Tibial nerve (tissue), 4 donors: ENCODE data around the gene SUGP2. TPM values are rescaled to one million over a fixed set of nuclear protein-coding genes. Genes with fewer than 3 reads are reported as not detected.

ENCODE experiments used
- DNase-seq, 2 donors: peaks; one replicate each; pipeline ENCODE4 v3.0.0-alpha.2; 2019; ENCODE audit warnings: low spot score in 2 of 2
- H3K27ac ChIP-seq, 4 donors: fragments of 200-600 bp; sonication (generic) in 3 of 4; one replicate each; pipeline ENCODE4 v1.5.1; 2017 to 2019; ENCODE audit warnings: mild to moderate bottlenecking in 1 of 4
- H3K27me3 ChIP-seq, 2 donors: fragments of 200-600 bp; sonication (generic) in 1 of 2; one replicate each; pipeline versions ENCODE4 v1.5.1 to v1.6.0; 2017 to 2019
- H3K36me3 ChIP-seq, 3 donors: fragments of 200-600 bp; sonication (generic); one replicate each; pipeline ENCODE4 v1.5.1; 2018 to 2019
- H3K4me1 ChIP-seq, 4 donors: fragments of 200-600 bp; sonication (generic) in 3 of 4; one replicate each; pipeline ENCODE4 v1.5.1; 2017 to 2019
- H3K4me3 ChIP-seq, 4 donors: fragments of 200-600 bp; sonication (generic) in 3 of 4; one replicate each; pipeline ENCODE4 v1.5.1; 2017 to 2019; ENCODE audit warnings: mild to moderate bottlenecking in 1 of 4, moderate library complexity in 1 of 4
- H3K9me3 ChIP-seq, 4 donors: fragments of 200-600 bp; sonication (generic) in 3 of 4; one replicate each; pipeline ENCODE4 v1.5.1; 2017 to 2019
- CTCF ChIP-seq, 5 experiments: fragments of 200-600 bp in 3 of 5; fragments of 450-650 bp in 2 of 5; sonication (generic) in 3 of 5; IDR thresholded peaks; one replicate each; pipeline ENCODE4 v1.5.1; 2016 to 2019; ENCODE audit warnings: antibody characterized with exemption in 5 of 5, mild to moderate bottlenecking in 3 of 5, moderate library complexity in 2 of 5
- EP300 ChIP-seq, 2 donors: sonication (generic); formaldehyde crosslinking; IDR thresholded peaks; one replicate each; pipeline ENCODE4 v1.6.1; 2017; ENCODE audit warnings: antibody characterized with exemption in 2 of 2, mild to moderate bottlenecking in 1 of 2
- POLR2A ChIP-seq, 2 donors: fragments of 450-650 bp; IDR thresholded peaks; one replicate each; pipeline ENCODE4 v1.6.1; 2017; ENCODE audit warnings: antibody characterized with exemption in 2 of 2, mild to moderate bottlenecking in 2 of 2, moderate library complexity in 2 of 2
- WGBS, 2 donors: methylation state at CpG; one replicate each; pipeline ENCODE4 v1.1.5; 2018; 5-methylcytosine and 5-hydroxymethylcytosine counted together
- total RNA-seq, 4 donors: library from RNA; depleted of rRNA; stranded (reverse); fragments of >200 nt; gene quantifications; one replicate each; pipeline ENCODE4 v1.1.0, GENCODE V29; 2016

SUGP2 gene
- total RNA-seq, 4 donors from 2014 or later, result 50.8 to 95.1 (median 65.1) TPM

DNA sequence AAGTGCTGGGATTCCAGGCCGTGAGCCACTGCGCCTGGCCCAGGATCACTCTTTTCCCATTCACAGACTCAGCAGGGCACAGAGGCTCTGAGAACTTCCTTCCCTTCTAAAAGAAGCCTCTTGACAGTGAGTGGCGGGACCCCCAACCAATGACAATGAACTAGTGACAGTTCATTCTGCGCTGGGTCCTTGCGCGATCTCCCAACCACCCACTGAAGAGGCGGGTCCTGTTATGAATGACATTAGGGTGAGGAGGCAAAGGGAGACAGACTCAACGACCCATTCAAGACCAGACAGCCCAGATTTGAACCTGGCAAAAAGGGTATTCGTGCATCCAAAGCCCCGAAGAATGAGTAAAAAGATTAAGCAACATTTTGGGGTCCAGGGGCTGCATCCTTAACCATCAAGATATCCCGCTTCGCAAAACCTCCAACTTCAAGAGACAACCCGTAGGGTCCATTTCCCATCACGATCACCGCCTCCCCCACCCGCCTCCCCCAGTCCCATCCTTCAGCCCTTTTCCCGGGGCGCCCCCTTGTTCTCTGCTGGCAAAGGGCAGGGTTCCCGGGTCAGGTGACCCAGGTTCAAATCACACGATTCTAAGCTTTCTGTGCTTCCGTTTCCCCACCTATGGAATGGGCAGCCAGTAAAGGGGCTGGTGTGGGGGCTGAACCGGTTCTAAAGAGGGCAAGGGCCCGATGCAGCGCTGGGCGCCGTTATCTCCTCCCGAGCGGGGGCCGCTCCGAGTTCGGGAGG, 719 bp downstream of the SUGP2 start:
- H3K4me1 ChIP-seq, result peaks cover 0 to 49% (median 20%) of the 10 kb centered on the region in 4 donors
- TF ChIP-seq CTCF (IDR thresholded peaks at IDR 0.05) (no peak), POLR2A (IDR thresholded peaks at IDR 0.05) (no peak), EP300 (IDR thresholded peaks at IDR 0.05) (no peak)
- H3K9me3 ChIP-seq, result no peaks in the 10 kb centered on the region
- H3K27ac ChIP-seq, result peak overlapping the region; percentile 88 to 99 (median 92)
- peak; percentile 61 to 81 for DNase-seq
- H3K4me3 ChIP-seq, result peak overlapping the region; percentile 82 to 99 (median 90)
- peaks cover 2 to 35% (median 8%) of the 10 kb centered on the region in 3 donors for H3K36me3 ChIP-seq
- no peaks in the 10 kb centered on the region for H3K27me3 ChIP-seq
- whole genome bisulfite sequencing, 2 donors, result 2 to 3% methylated on average over 30 to 31 of the region's 31 CpGs

GRCh38 chr19:19031891-19032290, 1.4 kb downstream of the SUGP2 start:
- no peak for TF ChIP-seq CTCF (IDR thresholded peaks at IDR 0.05)
- TF ChIP-seq POLR2A (IDR thresholded peaks at IDR 0.05), result no peak
- TF ChIP-seq EP300 (IDR thresholded peaks at IDR 0.05), result no peak
- peaks cover 0 to 56% (median 20%) of the 10 kb centered on the region in 4 donors for H3K4me1 ChIP-seq
- no peaks in the 10 kb centered on the region for H3K9me3 ChIP-seq
- peak overlapping the region in 1 of 4 donors; percentile 91 for H3K27ac ChIP-seq
- H3K36me3 ChIP-seq, result peaks cover 3 to 39% (median 8%) of the 10 kb centered on the region in 3 donors
- no peak for DNase-seq
- H3K27me3 ChIP-seq, result no peaks in the 10 kb centered on the region
- H3K4me3 ChIP-seq, result peak overlapping the region in 2 of 4 donors; percentile 82 to 98
- WGBS, 2 donors, result 51 to 64% methylated on average over 5 of the region's 5 CpGs

GRCh38 chr19:19028526-19028925, 4.8 kb downstream of the SUGP2 start:
- Histone ChIP-seq H3K27me3 (no peaks in the 10 kb centered on the region), H3K4me3 (no peak overlapping the region), H3K9me3 (no peaks in the 10 kb centered on the region), H3K27ac (no peak overlapping the region), H3K36me3 (peaks cover 6 to 72% (median 11%) of the 10 kb centered on the region in 3 donors), H3K4me1 (peaks cover 0 to 45% (median 12%) of the 10 kb centered on the region in 4 donors)
- TF ChIP-seq EP300 (IDR thresholded peaks at IDR 0.05) (no peak), POLR2A (IDR thresholded peaks at IDR 0.05) (no peak), CTCF (IDR thresholded peaks at IDR 0.05) (no peak)
- no peak for DNase-seq
- 91% methylated on average over 9 of the region's 9 CpGs for WGBS, 2 donors

GRCh38 chr19:19027228-19027627, 6.1 kb downstream of the SUGP2 start:
- Histone ChIP-seq H3K4me1 (peaks cover 0 to 46% (median 10%) of the 10 kb centered on the region in 4 donors), H3K27ac (no peak overlapping the region), H3K27me3 (no peaks in the 10 kb centered on the region), H3K4me3 (no peak overlapping the region), H3K9me3 (no peaks in the 10 kb centered on the region), H3K36me3 (peaks cover 6 to 85% (median 19%) of the 10 kb centered on the region in 3 donors)
- TF ChIP-seq EP300 (IDR thresholded peaks at IDR 0.05), result no peak
- no peak for DNase-seq
- 80 to 91% methylated on average over 4 of the region's 4 CpGs for WGBS, 2 donors

- H3K36me3 ChIP-seq, result peaks cover 6 to 87% (median 19%) of the 10 kb centered on the region in 3 donors
- peaks cover 0 to 43% (median 4%) of the 10 kb centered on the region in 4 donors for H3K4me1 ChIP-seq
- H3K27me3 ChIP-seq, result no peaks in the 10 kb centered on the region
- H3K4me3 ChIP-seq, result no peak overlapping the region
- TF ChIP-seq CTCF (IDR thresholded peaks at IDR 0.05) (peak in 2 of 5 experiments; percentile 9 to 13), POLR2A (IDR thresholded peaks at IDR 0.05) (no peak)
- no peak overlapping the region for H3K27ac ChIP-seq
- DNase-seq, result peak in 1 of 2 donors; percentile 38
- 55 to 64% methylated on average over 10 of the region's 10 CpGs for WGBS, 2 donors
- no peaks in the 10 kb centered on the region for H3K9me3 ChIP-seq
Measured at GRCh38 chr19:19026299-19026971, 6.9 kb downstream of the SUGP2 start.
